Neutrophil (primary cell): Measurements from ENCODE around the gene HNRNPUL2.

Experiments used
- H3K27ac ChIP-seq: fragments of 200-600 bp; sonication (generic); 2 replicates; pipeline ENCODE4 v1.5.1; 2016; ENCODE audit warnings: mild to moderate bottlenecking, moderate library complexity
- H3K27me3 ChIP-seq: fragments of 200-600 bp; sonication (generic); 2 replicates; pipeline ENCODE4 v1.6.0; 2016; ENCODE audit warnings: mild to moderate bottlenecking
- H3K36me3 ChIP-seq: fragments of 200-600 bp; sonication (generic); 2 replicates; pipeline ENCODE4 v1.5.1; 2017
- H3K4me1 ChIP-seq, 2 experiments: fragments of 200-600 bp in 1 of 2; sonication (generic) in 1 of 2; 1 replicate in 1 of 2; 2 replicates in 1 of 2; pipeline versions ENCODE4 v1.5.1 to v1.6.1; 2013 to 2016; ENCODE audit warnings: low read depth in 1 of 2, low read length in 1 of 2, mild to moderate bottlenecking in 1 of 2, moderate library complexity in 1 of 2; ENCODE audit not compliant: control insufficient read depth in 1 of 2, insufficient read depth in 1 of 2
- H3K4me3 ChIP-seq, 2 experiments: fragments of 200-600 bp in 1 of 2; sonication (generic) in 1 of 2; 1 replicate in 1 of 2; 2 replicates in 1 of 2; pipeline ENCODE4 v1.5.1; 2013 to 2016; ENCODE audit warnings: low read depth in 1 of 2, low read length in 1 of 2, mild to moderate bottlenecking in 1 of 2, moderate library complexity in 1 of 2
- H3K9me3 ChIP-seq: fragments of 200-600 bp; sonication (generic); 2 replicates; pipeline ENCODE4 v1.5.1; 2016
- CTCF ChIP-seq: fragments of 200-600 bp; sonication (generic); IDR thresholded peaks from 2 replicates; pipeline ENCODE4 v1.5.1; 2016; ENCODE audit warnings: antibody characterized with exemption

The HNRNPUL2 gene

GRCh38 chr11:62689421-62690183, 37.7 kb downstream of the HNRNPUL2 start, which contains the start of gene LRRN4CL:
Gene LRRN4CL, minus strand, starts transcription at chr11:62689530. Its CDS starts 1,022 bp downstream, at chr11:62688508.
- Histone ChIP-seq H3K36me3 (peaks cover 36% of the 10 kb centered on the region), H3K27me3 (peaks cover 35% of the 10 kb centered on the region), H3K27ac (no peak within 1 kb of the TSS), H3K4me3 (no peak within 1 kb of the TSS), H3K9me3 (no peaks in the 10 kb centered on the region), H3K4me1 (peaks cover 4 to 7% of the 10 kb centered on the region in 2 experiments)
- no peak for TF ChIP-seq CTCF

- peaks cover 4 to 5% of the 10 kb centered on the region in 2 experiments for H3K4me1 ChIP-seq
- no peaks in the 10 kb centered on the region for H3K9me3 ChIP-seq
- H3K27me3 ChIP-seq, result peaks cover 35% of the 10 kb centered on the region
- H3K36me3 ChIP-seq, result peaks cover 36% of the 10 kb centered on the region
- TF ChIP-seq CTCF, result no peak
- no peak overlapping the region for H3K27ac ChIP-seq
- H3K4me3 ChIP-seq, result no peak overlapping the region
Observed at GRCh38 chr11:62688491-62688890, 38.8 kb downstream of the HNRNPUL2 start.

GRCh38 chr11:62687508-62688396, 39.5 kb downstream of the HNRNPUL2 start:
- TF ChIP-seq CTCF, result no peak
- Histone ChIP-seq H3K4me1 (peaks cover 4 to 5% of the 10 kb centered on the region in 2 experiments), H3K4me3 (peak overlapping the region; percentile 10 to 39), H3K27ac (no peak overlapping the region), H3K36me3 (peaks cover 29% of the 10 kb centered on the region), H3K9me3 (no peaks in the 10 kb centered on the region), H3K27me3 (peaks cover 35% of the 10 kb centered on the region)

GRCh38 chr11:62682518-62682917, 44.7 kb downstream of the HNRNPUL2 start:
- H3K27ac ChIP-seq, result no peak overlapping the region
- H3K9me3 ChIP-seq, result no peaks in the 10 kb centered on the region
- H3K4me3 ChIP-seq, result no peak overlapping the region
- peaks cover 16% of the 10 kb centered on the region for H3K27me3 ChIP-seq
- peaks cover 14 to 16% of the 10 kb centered on the region in 2 experiments for H3K4me1 ChIP-seq
- TF ChIP-seq CTCF, result no peak
- peaks cover 5% of the 10 kb centered on the region for H3K36me3 ChIP-seq

- TF ChIP-seq CTCF, result no peak
- Histone ChIP-seq H3K27ac (no peak overlapping the region), H3K27me3 (no peaks in the 10 kb centered on the region), H3K4me1 (peaks cover 17 to 20% of the 10 kb centered on the region in 2 experiments), H3K4me3 (no peak overlapping the region), H3K9me3 (no peaks in the 10 kb centered on the region), H3K36me3 (peaks cover 22% of the 10 kb centered on the region)
Observed at GRCh38 chr11:62680825-62681240, 46.4 kb downstream of the HNRNPUL2 start.
